Measurements from ENCODE around the gene DCANP1. TPM values are rescaled to one million over a fixed set of nuclear protein-coding genes. Genes with fewer than 3 reads are reported as not detected.
A peak's percentile ranks its signal among the peaks of the same experiment; 100 is the strongest.

The DCANP1 gene
- total and polyA plus RNA-seq, 8 donors: 0.06 to 0.24 (median 0.13) TPM; not detected in 3

DNA sequence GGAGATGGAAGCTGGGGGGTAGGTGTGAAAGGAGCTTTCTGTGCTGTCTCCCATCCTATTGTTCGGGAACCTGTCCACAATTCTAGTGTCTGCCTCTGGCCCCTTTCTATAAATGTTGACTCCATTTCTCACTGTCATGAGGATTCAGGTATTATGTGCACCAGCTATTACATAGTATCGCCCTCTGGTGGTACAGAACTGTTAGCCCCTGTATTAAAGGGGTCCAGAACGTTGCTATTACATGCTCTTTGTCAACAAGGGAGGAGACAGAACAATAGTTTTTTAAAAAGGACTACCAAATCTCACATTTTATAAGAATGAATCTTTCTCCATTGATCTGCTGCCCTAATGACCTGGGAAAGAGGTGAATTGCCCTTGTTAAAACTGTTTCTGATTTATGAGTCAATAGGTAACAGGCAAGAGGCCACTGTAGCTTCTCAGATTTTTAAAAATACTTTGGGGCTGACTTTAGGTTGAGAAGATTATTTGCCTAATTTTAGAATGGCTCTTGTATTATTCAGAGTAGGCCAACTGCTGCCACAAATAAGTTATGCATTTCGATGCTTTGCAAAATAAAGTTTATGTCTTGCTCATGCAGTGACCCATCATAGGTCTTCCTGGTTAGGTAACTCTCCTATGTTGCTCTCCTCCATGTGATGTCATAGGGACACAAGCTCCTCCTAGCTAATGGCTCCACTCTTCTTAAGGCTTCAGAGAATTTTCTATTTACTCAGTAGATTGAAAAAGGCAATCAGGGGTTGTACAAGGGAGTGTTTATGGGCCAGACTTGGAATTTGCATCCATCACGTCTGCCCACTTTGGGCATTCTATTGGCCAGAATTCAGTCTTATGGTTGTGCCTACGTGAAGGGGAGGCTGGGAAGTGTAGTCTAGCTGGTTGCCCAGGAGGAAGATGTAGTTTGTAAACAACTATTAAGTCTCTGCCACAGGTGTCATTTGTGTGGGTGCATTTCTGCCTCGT is 20.8 kb downstream of the DCANP1 start:
- no peak for DNase-seq
- H3K4me1 ChIP-seq: peaks cover 0 to 42% of the 10 kb centered on the region in 2 donors
- no peak overlapping the region for H3K4me3 ChIP-seq
- H3K9me3 ChIP-seq: peaks cover 0 to 10% of the 10 kb centered on the region in 2 donors
- intact Hi-C loops (cut with DNase I): no loop called here
- TF ChIP-seq, protein P1, sequence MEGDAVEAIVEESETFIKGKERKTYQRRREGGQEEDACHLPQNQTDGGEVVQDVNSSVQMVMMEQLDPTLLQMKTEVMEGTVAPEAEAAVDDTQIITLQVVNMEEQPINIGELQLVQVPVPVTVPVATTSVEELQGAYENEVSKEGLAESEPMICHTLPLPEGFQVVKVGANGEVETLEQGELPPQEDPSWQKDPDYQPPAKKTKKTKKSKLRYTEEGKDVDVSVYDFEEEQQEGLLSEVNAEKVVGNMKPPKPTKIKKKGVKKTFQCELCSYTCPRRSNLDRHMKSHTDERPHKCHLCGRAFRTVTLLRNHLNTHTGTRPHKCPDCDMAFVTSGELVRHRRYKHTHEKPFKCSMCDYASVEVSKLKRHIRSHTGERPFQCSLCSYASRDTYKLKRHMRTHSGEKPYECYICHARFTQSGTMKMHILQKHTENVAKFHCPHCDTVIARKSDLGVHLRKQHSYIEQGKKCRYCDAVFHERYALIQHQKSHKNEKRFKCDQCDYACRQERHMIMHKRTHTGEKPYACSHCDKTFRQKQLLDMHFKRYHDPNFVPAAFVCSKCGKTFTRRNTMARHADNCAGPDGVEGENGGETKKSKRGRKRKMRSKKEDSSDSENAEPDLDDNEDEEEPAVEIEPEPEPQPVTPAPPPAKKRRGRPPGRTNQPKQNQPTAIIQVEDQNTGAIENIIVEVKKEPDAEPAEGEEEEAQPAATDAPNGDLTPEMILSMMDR (IDR thresholded peaks at IDR 0.05): peak; percentile 51 to 62
- H3K27me3 ChIP-seq: no peaks in the 10 kb centered on the region
- H3K27ac ChIP-seq: peak overlapping the region in 1 of 2 donors; percentile 82
- peak; percentile 81 for ATAC-seq
- no peaks in the 10 kb centered on the region for H3K36me3 ChIP-seq

DNA sequence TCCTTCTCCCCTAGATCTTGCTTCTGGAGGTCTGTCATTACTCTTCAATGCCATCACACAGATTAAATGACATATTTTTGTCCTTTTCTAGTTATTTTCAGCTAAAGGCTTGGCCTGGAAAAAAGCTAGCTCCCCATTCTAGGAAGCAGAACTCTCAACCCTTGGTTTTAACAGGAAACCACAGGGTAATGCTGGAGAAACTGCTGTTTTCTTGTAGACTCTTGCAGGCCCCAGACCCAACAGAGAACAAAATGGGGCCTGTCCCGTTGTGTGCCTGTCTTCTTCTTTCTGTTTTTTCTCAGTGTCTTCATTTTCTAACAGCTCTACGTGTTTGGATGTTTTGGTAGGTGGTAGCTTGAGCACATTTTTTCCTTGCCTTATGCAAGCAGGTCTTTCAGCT is 21.5 kb downstream of the DCANP1 start:
- peak overlapping the region; percentile 13 to 82 for H3K27ac ChIP-seq
- H3K9me3 ChIP-seq: peaks cover 0 to 10% of the 10 kb centered on the region in 2 donors
- ATAC-seq: no peak

DNA sequence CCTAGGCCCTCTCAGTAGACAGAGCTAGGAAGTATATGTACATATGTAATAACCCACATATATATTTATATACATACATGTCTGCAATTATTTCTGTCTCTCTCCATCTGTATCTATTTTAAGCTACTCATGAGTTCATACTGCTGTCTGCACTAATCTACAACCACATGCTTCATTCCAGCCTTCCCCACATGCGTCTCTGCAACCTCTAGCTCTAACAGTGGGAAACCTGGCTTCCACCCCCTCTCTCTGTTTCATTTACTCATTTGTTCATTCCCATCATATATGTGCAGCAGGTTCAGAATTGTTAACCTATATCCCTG is 23.3 kb downstream of the DCANP1 start:
- TF ChIP-seq, protein P1 (IDR thresholded peaks at IDR 0.05): no peak
- DNase-seq (no peak), ATAC-seq (no peak)
- H3K4me1 ChIP-seq: peaks cover 0 to 38% of the 10 kb centered on the region in 2 donors
- H3K9me3 ChIP-seq: peaks cover 0 to 17% of the 10 kb centered on the region in 2 donors
- H3K4me3 ChIP-seq: no peak overlapping the region
- H3K36me3 ChIP-seq: no peaks in the 10 kb centered on the region
- H3K27ac ChIP-seq: peak overlapping the region in 1 of 2 donors; percentile 82
- intact Hi-C loops (cut with DNase I): no loop called here
- H3K27me3 ChIP-seq: no peaks in the 10 kb centered on the region

More for the DNA sequence above, 21.5 kb downstream of the DCANP1 start:
- no peak overlapping the region for H3K4me3 ChIP-seq
- peaks cover 0 to 42% of the 10 kb centered on the region in 2 donors for H3K4me1 ChIP-seq
- no peaks in the 10 kb centered on the region for H3K27me3 ChIP-seq
- no peak for DNase-seq
- no peaks in the 10 kb centered on the region for H3K36me3 ChIP-seq
- TF ChIP-seq, protein P1 (IDR thresholded peaks at IDR 0.05): no peak
- intact Hi-C loops (cut with DNase I): no loop called here

DNA sequence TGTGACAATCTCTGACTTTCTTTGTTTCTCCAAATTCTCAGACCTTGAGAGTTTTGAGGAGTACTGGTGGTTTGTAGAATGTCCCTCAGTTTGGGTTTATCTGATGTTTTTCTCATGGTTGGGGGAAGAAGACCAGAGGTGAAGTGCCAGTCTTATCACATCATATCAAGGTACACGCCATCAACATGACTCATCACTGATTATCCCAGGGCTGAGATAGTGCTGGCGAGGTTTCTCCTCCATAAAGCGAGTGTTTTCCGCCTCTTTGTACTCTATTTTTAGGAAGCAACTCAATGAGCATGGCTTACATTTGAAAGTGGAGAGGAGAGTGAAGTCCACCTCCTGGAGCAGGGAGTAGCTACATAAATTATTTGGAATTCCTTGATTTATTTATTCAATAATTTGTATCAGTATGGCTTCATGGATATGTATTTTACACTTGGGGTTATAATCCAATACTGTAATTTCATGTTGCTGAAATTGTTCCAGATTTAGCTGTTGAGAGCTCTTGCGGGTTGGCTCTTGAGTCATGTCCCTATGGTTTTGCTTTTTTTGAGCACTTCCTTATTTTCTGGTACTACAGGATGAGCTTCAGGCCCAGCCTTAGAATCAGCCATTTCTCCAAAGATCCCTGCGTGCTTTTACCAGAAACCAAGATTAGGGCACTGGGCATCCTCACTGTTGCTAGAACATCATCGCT is 23.9 kb downstream of the DCANP1 start:
- Histone ChIP-seq H3K9me3 (peaks cover 0 to 12% of the 10 kb centered on the region in 2 donors), H3K36me3 (no peaks in the 10 kb centered on the region), H3K4me3 (no peak overlapping the region), H3K4me1 (peaks cover 0 to 38% of the 10 kb centered on the region in 2 donors), H3K27me3 (no peaks in the 10 kb centered on the region), H3K27ac (peak overlapping the region in 1 of 2 donors; percentile 82)
- DNase-seq (no peak), ATAC-seq (peak; percentile 41)
- intact Hi-C loops (cut with DNase I): no loop called here
- TF ChIP-seq, protein P1 (IDR thresholded peaks at IDR 0.05): no peak

DNA sequence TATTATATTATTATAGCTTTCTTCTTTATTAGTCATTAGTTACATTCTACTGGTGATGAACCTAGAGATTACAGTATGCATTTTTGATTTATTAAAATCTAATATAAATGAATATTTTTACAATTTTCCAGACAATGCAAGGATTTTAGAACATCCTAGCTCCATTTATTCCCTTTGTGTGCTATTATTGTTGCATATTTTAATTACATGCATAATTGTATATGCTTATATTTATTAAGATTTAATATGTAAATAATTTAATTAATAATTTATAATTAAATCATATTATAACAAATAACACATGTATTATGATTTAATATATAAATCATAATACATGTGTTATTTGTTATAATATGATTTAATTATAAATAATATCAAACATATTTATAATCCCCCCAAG is 24.7 kb downstream of the DCANP1 start:
- DNase-seq (no peak), ATAC-seq (no peak)
- peaks cover 0 to 9% of the 10 kb centered on the region in 2 donors for H3K9me3 ChIP-seq
- peaks cover 0 to 38% of the 10 kb centered on the region in 2 donors for H3K4me1 ChIP-seq
- intact Hi-C loops (cut with DNase I): no loop called here
- TF ChIP-seq, protein P1 (IDR thresholded peaks at IDR 0.05): no peak
- no peak overlapping the region for H3K4me3 ChIP-seq
- H3K27ac ChIP-seq: no peak overlapping the region
- H3K27me3 ChIP-seq: no peaks in the 10 kb centered on the region
- H3K36me3 ChIP-seq: no peaks in the 10 kb centered on the region
